ENCODE results near the gene APBB2.

The APBB2 gene

GRCh38 chr4:41029098-41029497 lies 185.2 kb downstream of the APBB2 start:
- TF ChIP-seq CTCF (IDR thresholded peaks at IDR 0.05; ENCODE audit: low read depth, low read length) (no peak), POLR2A (IDR thresholded peaks at IDR 0.05; ENCODE audit: extremely low read depth, insufficient read length) (no peak), MAX (IDR thresholded peaks at IDR 0.05; ENCODE audit: low read depth, low read length) (no peak), MYC (IDR thresholded peaks at IDR 0.05; ENCODE audit: low read depth, low read length) (no peak)
- no peak for DNase-seq (ENCODE audit: low read depth)
- no peak overlapping the region for H3K4me3 ChIP-seq (ENCODE audit: low read depth, low read length)

GRCh38 chr4:41028392-41029076 lies 185.8 kb downstream of the APBB2 start:
- no peak overlapping the region for H3K4me3 ChIP-seq (ENCODE audit: low read depth, low read length)
- TF ChIP-seq MAX (IDR thresholded peaks at IDR 0.05; ENCODE audit: low read depth, low read length) (no peak), CTCF (IDR thresholded peaks at IDR 0.05; ENCODE audit: low read depth, low read length) (no peak), MYC (IDR thresholded peaks at IDR 0.05; ENCODE audit: low read depth, low read length) (no peak), POLR2A (IDR thresholded peaks at IDR 0.05; ENCODE audit: extremely low read depth, insufficient read length) (no peak)
- DNase-seq (ENCODE audit: low read depth) = no peak

GRCh38 chr4:41026971-41027370 lies 187.4 kb downstream of the APBB2 start:
- DNase-seq (ENCODE audit: low read depth) = no peak
- TF ChIP-seq MYC (IDR thresholded peaks at IDR 0.05; ENCODE audit: low read depth, low read length) = no peak
- no peak for TF ChIP-seq CTCF (IDR thresholded peaks at IDR 0.05; ENCODE audit: low read depth, low read length)
- no peak overlapping the region for H3K4me3 ChIP-seq (ENCODE audit: low read depth, low read length)

- H3K4me3 ChIP-seq (ENCODE audit: low read depth, low read length) = no peak overlapping the region
- no peak for DNase-seq (ENCODE audit: low read depth)
- no peak for TF ChIP-seq CTCF (IDR thresholded peaks at IDR 0.05; ENCODE audit: low read depth, low read length)
- TF ChIP-seq POLR2A (IDR thresholded peaks at IDR 0.05; ENCODE audit: extremely low read depth, insufficient read length) = no peak
- no peak for TF ChIP-seq MAX (IDR thresholded peaks at IDR 0.05; ENCODE audit: low read depth, low read length)
These were observed 188.5 kb downstream of the APBB2 start for GRCh38 chr4:41025824-41026223.

- DNase-seq (ENCODE audit: low read depth) = peak; percentile 40
- no peak overlapping the region for H3K4me3 ChIP-seq (ENCODE audit: low read depth, low read length)
- TF ChIP-seq CTCF (IDR thresholded peaks at IDR 0.05; ENCODE audit: low read depth, low read length) = no peak
- no peak for TF ChIP-seq MYC (IDR thresholded peaks at IDR 0.05; ENCODE audit: low read depth, low read length)
- no peak for TF ChIP-seq POLR2A (IDR thresholded peaks at IDR 0.05; ENCODE audit: extremely low read depth, insufficient read length)
These were observed 189.5 kb downstream of the APBB2 start for GRCh38 chr4:41024556-41025491.

Measured in NB4 (cell line).